ENCODE results near the gene RYR3.

RYR3 gene

DNA sequence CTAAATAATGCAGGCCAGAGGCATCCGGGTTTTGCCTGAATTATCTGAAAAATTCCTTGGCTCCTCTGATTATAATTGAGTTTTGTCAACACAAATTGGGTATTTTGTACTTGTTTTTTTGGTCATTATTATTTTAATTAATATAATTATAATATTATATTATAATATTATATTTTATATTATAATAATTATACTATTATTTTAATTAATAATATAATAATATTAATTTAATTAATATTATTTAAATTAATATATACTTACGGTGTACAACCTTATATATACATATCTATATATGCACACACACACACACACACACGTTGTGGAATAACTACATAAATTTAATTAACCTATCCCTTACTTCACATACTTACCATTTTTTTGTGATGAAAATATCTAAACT lies 73.5 kb downstream of the RYR3 start:
- TF ChIP-seq, protein P1, sequence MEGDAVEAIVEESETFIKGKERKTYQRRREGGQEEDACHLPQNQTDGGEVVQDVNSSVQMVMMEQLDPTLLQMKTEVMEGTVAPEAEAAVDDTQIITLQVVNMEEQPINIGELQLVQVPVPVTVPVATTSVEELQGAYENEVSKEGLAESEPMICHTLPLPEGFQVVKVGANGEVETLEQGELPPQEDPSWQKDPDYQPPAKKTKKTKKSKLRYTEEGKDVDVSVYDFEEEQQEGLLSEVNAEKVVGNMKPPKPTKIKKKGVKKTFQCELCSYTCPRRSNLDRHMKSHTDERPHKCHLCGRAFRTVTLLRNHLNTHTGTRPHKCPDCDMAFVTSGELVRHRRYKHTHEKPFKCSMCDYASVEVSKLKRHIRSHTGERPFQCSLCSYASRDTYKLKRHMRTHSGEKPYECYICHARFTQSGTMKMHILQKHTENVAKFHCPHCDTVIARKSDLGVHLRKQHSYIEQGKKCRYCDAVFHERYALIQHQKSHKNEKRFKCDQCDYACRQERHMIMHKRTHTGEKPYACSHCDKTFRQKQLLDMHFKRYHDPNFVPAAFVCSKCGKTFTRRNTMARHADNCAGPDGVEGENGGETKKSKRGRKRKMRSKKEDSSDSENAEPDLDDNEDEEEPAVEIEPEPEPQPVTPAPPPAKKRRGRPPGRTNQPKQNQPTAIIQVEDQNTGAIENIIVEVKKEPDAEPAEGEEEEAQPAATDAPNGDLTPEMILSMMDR (IDR thresholded peaks at IDR 0.05; ENCODE audit: control insufficient read depth, insufficient read depth, low read depth, low read length, missing control alignments): no peak
- DNase-seq (ENCODE audit: low read depth): no peak

DNA sequence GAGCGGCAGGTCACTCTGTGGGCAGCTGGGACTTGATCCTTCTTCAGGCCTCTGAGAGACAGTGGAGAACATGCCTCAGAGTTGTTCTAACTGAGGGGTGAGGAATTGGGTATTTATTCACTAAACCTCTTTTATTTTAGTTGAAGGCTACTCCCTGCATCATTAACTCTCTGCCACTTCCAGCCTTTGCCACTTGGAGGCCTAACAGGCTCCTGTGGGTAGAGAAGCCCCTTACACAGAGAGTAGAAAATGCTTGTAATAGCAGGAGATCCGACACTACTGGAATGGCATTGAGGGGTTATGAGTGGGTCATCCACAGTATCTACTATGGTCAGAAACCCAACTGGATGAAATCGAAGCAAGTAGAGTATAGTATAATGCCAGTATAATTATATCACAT lies 81.7 kb downstream of the RYR3 start:
- no peak for DNase-seq (ENCODE audit: low read depth)
- TF ChIP-seq, protein P1 (IDR thresholded peaks at IDR 0.05; ENCODE audit: control insufficient read depth, insufficient read depth, low read depth, low read length, missing control alignments): no peak
- no peak overlapping the region for H3K4me3 ChIP-seq (ENCODE audit: control insufficient read depth, low read depth, low read length)

More for the DNA sequence above, 73.5 kb downstream of the RYR3 start:
- no peak overlapping the region for H3K4me3 ChIP-seq (ENCODE audit: control insufficient read depth, low read depth, low read length)

DNA sequence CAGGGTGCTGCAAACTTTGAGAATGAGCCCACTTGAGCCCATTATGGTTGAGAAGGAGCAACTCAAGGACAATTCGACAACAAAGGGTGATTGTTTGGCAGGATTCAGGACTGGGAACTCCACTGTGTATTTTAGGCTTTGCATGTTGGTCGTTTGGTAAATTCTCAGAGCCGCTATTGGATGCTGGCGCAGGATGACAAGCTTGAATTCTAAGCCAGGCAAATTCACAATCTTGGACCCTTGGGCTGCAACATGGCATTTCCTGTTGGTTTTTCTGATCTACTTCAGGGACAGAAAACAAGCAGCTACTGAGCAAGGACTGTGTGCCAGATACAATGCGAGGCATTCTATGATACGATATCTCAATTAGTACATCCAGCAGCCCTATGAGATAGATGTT lies 82.8 kb downstream of the RYR3 start:
- TF ChIP-seq, protein P1 (IDR thresholded peaks at IDR 0.05; ENCODE audit: control insufficient read depth, insufficient read depth, low read depth, low read length, missing control alignments): no peak
- H3K4me3 ChIP-seq (ENCODE audit: control insufficient read depth, low read depth, low read length): no peak overlapping the region
- DNase-seq (ENCODE audit: low read depth): no peak

DNA sequence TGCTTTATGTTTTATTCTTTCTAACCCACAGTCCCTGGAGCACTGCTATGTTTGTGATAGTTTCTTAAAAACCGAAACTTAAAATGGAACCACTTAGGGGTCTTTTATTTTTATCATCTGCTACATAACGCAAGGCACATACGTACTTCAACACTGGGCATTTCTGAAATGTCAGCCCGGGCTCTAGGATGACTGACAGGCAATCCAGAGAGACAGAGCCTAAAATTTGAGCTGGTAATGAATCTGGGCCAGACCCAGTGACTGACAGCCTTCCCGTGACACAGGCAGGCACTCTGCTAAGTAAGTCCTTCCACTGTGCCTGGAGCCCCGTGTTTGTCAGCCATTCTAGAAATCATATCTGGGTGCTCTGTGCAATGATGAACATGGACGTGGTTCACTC lies 84.6 kb downstream of the RYR3 start:
- H3K4me3 ChIP-seq (ENCODE audit: control insufficient read depth, low read depth, low read length): no peak overlapping the region
- no peak for DNase-seq (ENCODE audit: low read depth)
- TF ChIP-seq, protein P1 (IDR thresholded peaks at IDR 0.05; ENCODE audit: control insufficient read depth, insufficient read depth, low read depth, low read length, missing control alignments): no peak

DNA sequence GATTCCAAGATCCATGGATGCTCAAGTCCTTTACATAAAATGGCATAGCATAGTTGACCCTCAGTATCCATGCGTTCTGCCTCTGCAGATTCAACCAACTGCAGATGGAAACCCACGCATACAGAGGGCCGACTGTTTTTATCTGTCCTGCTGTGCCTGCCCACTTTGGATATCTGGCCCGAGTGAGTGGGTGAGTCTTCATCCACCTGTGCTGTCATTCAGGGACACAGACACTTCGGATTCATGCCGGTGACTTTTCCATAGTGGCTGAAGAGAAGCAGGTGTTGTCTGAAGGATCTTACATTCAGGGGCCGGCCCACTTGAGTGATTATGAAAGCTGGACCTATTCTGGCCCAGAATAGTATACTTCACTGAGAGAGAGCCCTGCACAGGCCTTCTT lies 85.1 kb downstream of the RYR3 start:
- H3K4me3 ChIP-seq (ENCODE audit: control insufficient read depth, low read depth, low read length): no peak overlapping the region
- DNase-seq (ENCODE audit: low read depth): no peak
- TF ChIP-seq, protein P1 (IDR thresholded peaks at IDR 0.05; ENCODE audit: control insufficient read depth, insufficient read depth, low read depth, low read length, missing control alignments): no peak

DNA sequence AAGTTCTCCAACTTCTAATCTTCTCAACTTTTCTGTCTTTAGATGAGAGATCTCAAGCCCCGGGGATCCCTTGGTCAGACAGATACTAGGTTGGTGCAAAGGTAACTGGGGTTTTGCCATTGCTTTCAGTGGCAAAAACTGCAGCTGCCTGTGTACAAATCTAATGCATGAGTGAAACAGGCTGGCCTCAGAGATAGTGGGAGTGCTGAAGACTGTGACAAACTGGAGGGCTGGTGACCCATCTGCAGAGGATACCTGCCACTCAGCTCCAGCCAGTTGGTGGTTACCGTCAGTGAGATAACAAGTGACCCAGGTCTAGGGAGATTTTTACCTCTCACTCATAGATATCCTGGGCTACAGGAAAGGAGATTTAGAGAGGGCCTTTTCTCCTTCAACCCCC lies 85.7 kb downstream of the RYR3 start:
- DNase-seq (ENCODE audit: low read depth): no peak
- TF ChIP-seq, protein P1 (IDR thresholded peaks at IDR 0.05; ENCODE audit: control insufficient read depth, insufficient read depth, low read depth, low read length, missing control alignments): no peak
- no peak overlapping the region for H3K4me3 ChIP-seq (ENCODE audit: control insufficient read depth, low read depth, low read length)

DNA sequence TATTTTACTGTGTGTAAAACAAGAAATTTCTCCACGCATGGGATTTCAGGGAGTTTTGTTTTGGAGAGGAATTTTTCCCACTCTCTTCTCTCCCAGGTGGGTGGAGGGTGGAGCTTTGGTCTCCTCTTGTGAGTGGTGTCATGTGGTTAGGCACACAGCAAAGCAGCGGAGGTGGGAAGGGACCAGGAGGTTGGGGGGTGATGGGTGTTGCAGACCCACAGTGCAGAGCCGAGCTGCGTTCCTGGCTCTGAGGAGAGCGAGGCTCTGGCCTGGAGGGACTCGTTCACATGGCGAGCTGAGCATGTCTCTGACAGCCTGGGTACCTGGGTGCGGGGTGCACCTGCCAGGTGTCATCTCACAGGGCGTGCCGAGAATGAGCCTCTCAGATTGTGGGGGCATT lies 87.8 kb downstream of the RYR3 start:
- TF ChIP-seq, protein P1 (IDR thresholded peaks at IDR 0.05; ENCODE audit: control insufficient read depth, insufficient read depth, low read depth, low read length, missing control alignments): no peak
- H3K4me3 ChIP-seq (ENCODE audit: control insufficient read depth, low read depth, low read length): no peak overlapping the region
- no peak for DNase-seq (ENCODE audit: low read depth)

Data from AG09309 (cell line).